ENCODE results near the gene ADCY10. TPM values are rescaled to one million over a fixed set of nuclear protein-coding genes. Genes with fewer than 3 reads are reported as not detected.
"Not testable (repeated sequence)": the region's sequence is repeated elsewhere in the genome, so short reads cannot be mapped to it uniquely, and the experiment has no call there.

The ADCY10 gene
- total RNA-seq, 2 experiments from 2014 or later, result 0.11 to 0.30 TPM

DNA sequence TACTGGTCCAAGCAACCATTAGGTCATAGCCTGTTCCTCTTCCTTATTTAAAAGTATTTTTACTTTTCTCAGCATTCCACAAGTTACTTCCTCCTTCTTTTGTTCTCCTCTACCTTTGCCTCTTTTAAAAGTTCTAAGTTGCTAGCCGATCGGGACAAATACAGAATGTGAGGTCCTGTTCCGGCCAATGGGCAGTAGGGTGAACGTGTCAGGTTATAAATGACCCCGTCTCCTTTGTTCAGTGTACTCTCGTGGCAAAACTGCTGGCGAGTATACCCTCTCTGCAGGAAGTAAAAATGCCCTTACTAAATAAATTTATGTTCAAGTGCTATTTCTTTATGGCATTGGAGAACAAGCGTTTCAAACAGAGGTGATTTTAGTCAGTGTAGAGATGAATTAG, 2.5 kb downstream of the ADCY10 start:
- H3K4me1 Mint-ChIP-seq, result no peaks in the 10 kb centered on the region
- ChIA-PET CTCF (no interaction called here), POLR2A (no interaction called here)
- no peak overlapping the region for H3K27ac Mint-ChIP-seq
- H3K4me3 Mint-ChIP-seq, result no peak overlapping the region
- H3K27me3 Mint-ChIP-seq, result peaks cover 5% of the 10 kb centered on the region
- no peak for ATAC-seq
- H3K9me3 Mint-ChIP-seq (ENCODE audit: low read depth), result peaks cover 10% of the 10 kb centered on the region
- no peak for DNase-seq
- intact Hi-C loops (cut with DNase I, micrococcal nuclease), result no loop called here
- H3K36me3 Mint-ChIP-seq (ENCODE audit: low read depth), result no peaks in the 10 kb centered on the region

DNA sequence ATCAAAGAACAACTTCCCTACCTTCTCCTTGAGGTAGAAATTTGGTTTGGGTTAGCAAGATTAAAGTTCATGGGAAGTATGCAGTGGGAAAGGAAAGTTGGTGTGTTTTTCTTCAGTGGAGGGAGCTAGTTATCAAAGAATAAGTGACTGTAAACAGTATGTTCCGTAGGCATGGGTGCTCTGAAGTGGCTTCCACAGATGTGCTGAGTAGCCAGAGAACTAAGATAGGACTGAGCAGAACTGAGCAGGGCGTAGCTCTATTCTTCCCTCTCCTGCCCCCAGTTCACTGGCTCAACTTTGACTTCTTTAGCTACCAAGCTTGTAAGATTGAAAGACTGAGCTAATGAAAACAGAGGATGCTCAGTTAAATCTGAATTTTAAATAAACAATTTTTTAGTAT, 3.4 kb downstream of the ADCY10 start:
- POLR2A ChIA-PET, result interaction anchor here (0.6 kb wide), 1 partner anchor 203 kb away, joined by 7 read pairs; no protein-coding TSS in a partner anchor
- CTCF ChIA-PET, result interaction anchor here (0.6 kb wide), 1 partner anchor 225 kb away, joined by 3 read pairs; no protein-coding TSS in a partner anchor
- intact Hi-C loops (cut with DNase I, micrococcal nuclease), result no loop called here

DNA sequence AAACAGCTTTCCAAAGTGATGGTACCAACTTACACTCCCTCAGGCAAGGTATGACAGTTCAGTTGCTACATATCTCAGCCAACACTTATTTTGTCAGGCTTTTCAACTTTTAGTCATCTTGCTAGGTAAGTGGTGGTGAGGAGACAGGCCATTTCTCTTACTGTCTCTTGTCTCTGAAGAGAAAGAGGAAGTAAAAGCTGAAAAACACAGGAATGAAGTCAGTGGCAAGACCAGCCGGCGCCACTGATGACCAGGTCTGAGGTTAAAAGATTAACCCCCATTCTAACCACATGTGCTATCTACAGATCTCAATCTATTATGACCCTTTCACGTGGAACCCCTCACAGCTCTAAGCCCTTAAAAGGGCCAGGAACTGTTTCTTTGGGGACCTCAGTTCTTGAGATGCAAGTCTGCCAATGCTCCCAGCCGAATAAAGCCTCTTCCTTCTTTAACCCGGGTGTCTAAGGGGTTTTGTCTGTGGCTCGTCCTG, 4.2 kb downstream of the ADCY10 start:
- no peak for ATAC-seq

More for the DNA sequence above, 3.4 kb downstream of the ADCY10 start:
- H3K4me1 Mint-ChIP-seq, result no peaks in the 10 kb centered on the region
- H3K4me3 Mint-ChIP-seq, result no peak overlapping the region
- H3K27me3 Mint-ChIP-seq, result peaks cover 5% of the 10 kb centered on the region
- no peak for DNase-seq
- H3K36me3 Mint-ChIP-seq (ENCODE audit: low read depth), result no peaks in the 10 kb centered on the region
- H3K27ac Mint-ChIP-seq, result no peak overlapping the region
- ATAC-seq, result no peak
- peaks cover 10% of the 10 kb centered on the region for H3K9me3 Mint-ChIP-seq (ENCODE audit: low read depth)

DNA sequence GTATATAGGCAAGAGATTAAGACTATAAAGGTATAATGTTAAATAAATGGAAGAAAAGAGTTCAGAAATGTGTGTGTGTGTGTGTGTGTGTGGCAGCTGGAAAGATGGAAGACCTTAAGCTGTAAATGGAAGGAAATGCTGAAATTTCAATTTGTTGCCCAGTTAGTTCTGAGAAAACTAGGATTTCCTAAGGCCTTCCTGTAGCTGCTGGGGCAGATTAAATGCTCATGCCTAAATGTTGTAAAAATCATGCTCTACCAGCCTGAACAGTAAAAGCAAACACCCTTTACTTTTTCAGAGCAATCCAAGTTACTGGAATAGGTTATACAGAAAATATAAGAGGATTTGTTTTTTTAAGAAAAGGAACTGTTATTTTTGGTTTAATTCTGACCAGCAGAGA, 8.3 kb downstream of the ADCY10 start:
- ATAC-seq (no peak), DNase-seq (no peak)
- CTCF ChIA-PET, result interaction anchor here (0.6 to 1.0 kb wide), 2 partner anchors 159 to 295 kb away, joined by 3 read pairs; no protein-coding TSS in a partner anchor
- Mint-ChIP-seq H3K4me1 (no peaks in the 10 kb centered on the region), H3K9me3 (ENCODE audit: low read depth) (peaks cover 10% of the 10 kb centered on the region), H3K27ac (no peak overlapping the region), H3K4me3 (no peak overlapping the region), H3K27me3 (peaks cover 5% of the 10 kb centered on the region), H3K36me3 (ENCODE audit: low read depth) (no peaks in the 10 kb centered on the region)
- intact Hi-C loops (cut with DNase I, micrococcal nuclease), result no loop called here
- POLR2A ChIA-PET, result no interaction called here

More for the DNA sequence above, 4.2 kb downstream of the ADCY10 start:
- Mint-ChIP-seq H3K4me3 (no peak overlapping the region), H3K27ac (no peak overlapping the region), H3K9me3 (ENCODE audit: low read depth) (peaks cover 10% of the 10 kb centered on the region), H3K27me3 (peaks cover 5% of the 10 kb centered on the region), H3K36me3 (ENCODE audit: low read depth) (no peaks in the 10 kb centered on the region), H3K4me1 (no peaks in the 10 kb centered on the region)
- no peak for DNase-seq
- intact Hi-C loops (cut with DNase I, micrococcal nuclease), result no loop called here
- POLR2A ChIA-PET, result no interaction called here
- CTCF ChIA-PET, result interaction anchor here (0.7 kb wide), 1 partner anchor 12 kb away, joined by 3 read pairs; no protein-coding TSS in a partner anchor

DNA sequence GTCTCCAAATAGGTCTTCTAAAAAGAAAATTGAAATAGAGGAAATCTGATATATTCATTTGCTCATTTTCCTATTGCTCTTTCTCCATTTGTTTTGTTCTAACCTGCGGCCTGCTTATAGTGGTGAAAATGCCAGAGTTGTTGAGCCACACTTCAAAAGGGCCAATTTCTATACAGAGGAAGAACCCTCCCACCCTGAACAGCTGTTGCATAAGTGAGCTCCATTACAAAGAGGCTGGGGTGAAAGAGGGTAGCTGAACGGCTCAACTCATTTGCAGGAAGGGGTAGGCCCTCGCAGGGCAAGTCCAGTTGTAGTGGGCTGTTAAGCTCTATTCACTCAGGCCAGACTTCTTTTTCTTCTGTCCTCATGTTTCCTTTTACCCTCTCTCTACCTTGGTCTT, 8.8 kb downstream of the ADCY10 start:
- Mint-ChIP-seq H3K36me3 (ENCODE audit: low read depth) (no peaks in the 10 kb centered on the region), H3K4me3 (no peak overlapping the region), H3K4me1 (no peaks in the 10 kb centered on the region), H3K9me3 (ENCODE audit: low read depth) (peaks cover 7% of the 10 kb centered on the region), H3K27me3 (peaks cover 2% of the 10 kb centered on the region), H3K27ac (no peak overlapping the region)
- POLR2A ChIA-PET, result interaction anchor here (0.6 kb wide), 1 partner anchor 295 kb away, joined by 4 read pairs; no protein-coding TSS in a partner anchor
- intact Hi-C loops (cut with DNase I, micrococcal nuclease), result no loop called here
- ATAC-seq (no peak), DNase-seq (no peak)
- CTCF ChIA-PET, result interaction anchor here (0.6 to 1.0 kb wide), 3 partner anchors 61 to 295 kb away, joined by 3 to 4 read pairs (median 3); no protein-coding TSS in a partner anchor

DNA sequence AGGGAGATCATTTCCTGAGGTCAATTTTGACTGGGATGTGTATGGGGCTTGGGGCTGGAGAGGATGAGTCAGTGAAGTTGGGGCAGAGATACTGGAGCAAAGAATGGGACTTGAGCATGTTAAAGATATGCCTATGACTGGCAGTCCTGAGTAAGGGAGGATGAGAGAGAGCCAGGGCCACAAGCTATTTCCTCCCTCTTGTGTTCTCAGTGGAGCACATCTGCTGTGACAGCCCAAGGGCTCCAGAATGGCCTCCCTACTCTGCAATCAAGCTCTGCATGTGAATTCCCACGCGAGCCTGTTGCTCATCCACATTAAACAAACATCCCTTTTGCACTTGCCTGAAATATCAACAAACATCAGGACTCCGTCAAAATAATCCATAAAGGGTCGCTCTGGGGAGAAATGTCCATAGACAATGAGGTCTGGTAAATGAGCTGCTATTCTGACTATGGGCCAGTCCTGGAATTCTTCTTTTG, 9.2 kb downstream of the ADCY10 start:
- DNase-seq, result no peak
- ChIA-PET POLR2A (interaction anchor here (0.6 kb wide), 1 partner anchor 294 kb away, joined by 4 read pairs; no protein-coding TSS in a partner anchor), CTCF (interaction anchor here (0.7 to 1.0 kb wide), 2 partner anchors 60 to 160 kb away, joined by 3 to 4 read pairs; no protein-coding TSS in a partner anchor)
- Mint-ChIP-seq H3K36me3 (ENCODE audit: low read depth) (no peaks in the 10 kb centered on the region), H3K4me1 (no peaks in the 10 kb centered on the region), H3K27ac (no peak overlapping the region), H3K9me3 (ENCODE audit: low read depth) (peaks cover 4% of the 10 kb centered on the region), H3K27me3 (no peaks in the 10 kb centered on the region), H3K4me3 (no peak overlapping the region)
- no peak for ATAC-seq
- intact Hi-C loops (cut with DNase I, micrococcal nuclease), result no loop called here

DNA sequence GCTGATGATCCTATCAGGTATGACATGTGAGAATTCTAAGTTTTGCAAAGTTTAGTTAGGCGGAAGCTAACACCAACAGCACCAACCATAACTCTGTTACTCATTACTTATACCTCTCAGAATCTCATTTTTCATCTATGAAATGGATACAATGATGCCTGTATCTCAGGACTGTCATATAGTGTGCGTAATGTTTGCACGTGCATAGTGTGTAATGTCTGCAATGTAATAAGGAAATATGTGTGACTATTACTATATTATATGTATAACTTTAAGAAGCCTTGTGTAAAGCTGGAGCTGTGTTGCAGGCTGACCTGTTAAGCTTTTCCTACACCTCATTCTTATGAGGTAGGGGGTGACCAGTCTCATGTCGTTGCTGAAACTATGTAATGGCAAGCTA, 13.0 kb downstream of the ADCY10 start:
- POLR2A ChIA-PET, result no interaction called here
- CTCF ChIA-PET, result interaction anchor here (0.9 kb wide), 2 partner anchors 13 to 125 kb away, joined by 3 read pairs; partner anchors contain the start of gene ADCY10
- Mint-ChIP-seq H3K36me3 (ENCODE audit: low read depth) (no peaks in the 10 kb centered on the region), H3K27me3 (no peaks in the 10 kb centered on the region), H3K4me1 (no peaks in the 10 kb centered on the region), H3K9me3 (ENCODE audit: low read depth) (no peaks in the 10 kb centered on the region), H3K4me3 (no peak overlapping the region), H3K27ac (no peak overlapping the region)
- DNase-seq, result no peak
- intact Hi-C loops (cut with DNase I, micrococcal nuclease), result no loop called here
- no peak for ATAC-seq

GRCh38 chr1:167899253-167899681, 14.7 kb downstream of the ADCY10 start:
- no peaks in the 10 kb centered on the region for H3K36me3 Mint-ChIP-seq (ENCODE audit: low read depth)
- DNase-seq (no peak), ATAC-seq (no peak)
- ChIA-PET CTCF (interaction anchor here (0.8 kb wide), 1 partner anchor 11 kb away, joined by 3 read pairs; no protein-coding TSS in a partner anchor), POLR2A (interaction anchor here (0.7 kb wide), 1 partner anchor 37 kb away, joined by 5 read pairs; the partner anchor contains the start of genes DCAF6 and MPC2)
- no peaks in the 10 kb centered on the region for H3K4me1 Mint-ChIP-seq
- no peaks in the 10 kb centered on the region for H3K27me3 Mint-ChIP-seq
- no peak overlapping the region for H3K4me3 Mint-ChIP-seq
- intact Hi-C loops (cut with DNase I, micrococcal nuclease), result no loop called here
- no peaks in the 10 kb centered on the region for H3K9me3 Mint-ChIP-seq (ENCODE audit: low read depth)
- no peak overlapping the region for H3K27ac Mint-ChIP-seq

- ChIA-PET POLR2A (no interaction called here), CTCF (interaction anchor here (0.8 kb wide), 1 partner anchor 11 kb away, joined by 3 read pairs; no protein-coding TSS in a partner anchor)
- no peak for ATAC-seq
- H3K27me3 Mint-ChIP-seq, result no peaks in the 10 kb centered on the region
- H3K4me3 Mint-ChIP-seq, result no peak overlapping the region
- no peaks in the 10 kb centered on the region for H3K4me1 Mint-ChIP-seq
- DNase-seq, result no peak
- intact Hi-C loops (cut with DNase I, micrococcal nuclease), result no loop called here
- H3K27ac Mint-ChIP-seq, result no peak overlapping the region
- no peaks in the 10 kb centered on the region for H3K9me3 Mint-ChIP-seq (ENCODE audit: low read depth)
- H3K36me3 Mint-ChIP-seq (ENCODE audit: low read depth), result no peaks in the 10 kb centered on the region
Observed at GRCh38 chr1:167898578-167899222, 15.2 kb downstream of the ADCY10 start.

- intact Hi-C loops (cut with DNase I, micrococcal nuclease), result no loop called here
- H3K4me1 Mint-ChIP-seq, result no peaks in the 10 kb centered on the region
- ChIA-PET POLR2A (no interaction called here), CTCF (no interaction called here)
- DNase-seq, result no peak
- no peaks in the 10 kb centered on the region for H3K27me3 Mint-ChIP-seq
- H3K9me3 Mint-ChIP-seq (ENCODE audit: low read depth), result no peaks in the 10 kb centered on the region
- H3K27ac Mint-ChIP-seq, result no peak overlapping the region
- no peak overlapping the region for H3K4me3 Mint-ChIP-seq
- H3K36me3 Mint-ChIP-seq (ENCODE audit: low read depth), result no peaks in the 10 kb centered on the region
- no peak for ATAC-seq
Observed at GRCh38 chr1:167893798-167894197, 20.1 kb downstream of the ADCY10 start.

- ATAC-seq (no peak), DNase-seq (no peak)
- intact Hi-C loops (cut with DNase I, micrococcal nuclease), result no loop called here
- Mint-ChIP-seq H3K27me3 (no peaks in the 10 kb centered on the region), H3K27ac (no peak overlapping the region), H3K4me3 (no peak overlapping the region), H3K9me3 (ENCODE audit: low read depth) (no peaks in the 10 kb centered on the region), H3K4me1 (no peaks in the 10 kb centered on the region), H3K36me3 (ENCODE audit: low read depth) (no peaks in the 10 kb centered on the region)
- CTCF ChIA-PET, result no interaction called here
- POLR2A ChIA-PET, result interaction anchor here (0.6 kb wide), 1 partner anchor 60 kb away, joined by 7 read pairs; no protein-coding TSS in a partner anchor
Observed at GRCh38 chr1:167890400-167890799, 23.5 kb downstream of the ADCY10 start.

GRCh38 chr1:167887187-167887586, 26.7 kb downstream of the ADCY10 start:
- DNase-seq; CTCF ChIA-PET; POLR2A ChIA-PET; H3K36me3 Mint-ChIP-seq (ENCODE audit: low read depth); H3K4me1 Mint-ChIP-seq; H3K9me3 Mint-ChIP-seq (ENCODE audit: low read depth); H3K27ac Mint-ChIP-seq; ATAC-seq; H3K27me3 Mint-ChIP-seq; intact Hi-C loops (cut with DNase I, micrococcal nuclease); H3K4me3 Mint-ChIP-seq: not testable (repeated sequence)

Measured in activated CD4-positive, alpha-beta T cell treated with anti-CD3 and anti-CD28 coated beads for 36 hours (primary cell).